Measurements from ENCODE around the gene AADACL2. TPM values are rescaled to one million over a fixed set of nuclear protein-coding genes. Genes with fewer than 3 reads are reported as not detected.

Gene AADACL2
- total RNA-seq, 1 donor from 2014 or later: not detected

GRCh38 chr3:151740581-151740980, 6.9 kb downstream of the AADACL2 start:
- Mint-ChIP-seq H3K4me3 (ENCODE audit: unreplicated experiment) (no peak overlapping the region), H3K4me1 (ENCODE audit: low read depth, unreplicated experiment) (no peaks in the 10 kb centered on the region), H3K27ac (ENCODE audit: unreplicated experiment) (no peak overlapping the region), H3K9me3 (ENCODE audit: unreplicated experiment) (no peaks in the 10 kb centered on the region), H3K36me3 (ENCODE audit: unreplicated experiment) (no peaks in the 10 kb centered on the region), H3K27me3 (ENCODE audit: unreplicated experiment) (peaks cover 1% of the 10 kb centered on the region)
- TF ChIP-seq CTCF (IDR thresholded peaks at IDR 0.05; ENCODE audit: partially characterized antibody, unreplicated experiment): no peak
- DNase-seq: no peak

GRCh38 chr3:151743855-151744254, 10.1 kb downstream of the AADACL2 start:
- Mint-ChIP-seq H3K27ac (ENCODE audit: unreplicated experiment) (no peak overlapping the region), H3K4me3 (ENCODE audit: unreplicated experiment) (no peak overlapping the region), H3K4me1 (ENCODE audit: low read depth, unreplicated experiment) (no peaks in the 10 kb centered on the region), H3K36me3 (ENCODE audit: unreplicated experiment) (no peaks in the 10 kb centered on the region), H3K27me3 (ENCODE audit: unreplicated experiment) (no peaks in the 10 kb centered on the region), H3K9me3 (ENCODE audit: unreplicated experiment) (no peaks in the 10 kb centered on the region)
- DNase-seq: no peak
- no peak for TF ChIP-seq CTCF (IDR thresholded peaks at IDR 0.05; ENCODE audit: partially characterized antibody, unreplicated experiment)

GRCh38 chr3:151750181-151750580, 16.5 kb downstream of the AADACL2 start:
- no peak for TF ChIP-seq CTCF (IDR thresholded peaks at IDR 0.05; ENCODE audit: partially characterized antibody, unreplicated experiment)
- H3K4me3 Mint-ChIP-seq (ENCODE audit: unreplicated experiment): no peak overlapping the region
- no peaks in the 10 kb centered on the region for H3K27me3 Mint-ChIP-seq (ENCODE audit: unreplicated experiment)
- no peak overlapping the region for H3K27ac Mint-ChIP-seq (ENCODE audit: unreplicated experiment)
- H3K36me3 Mint-ChIP-seq (ENCODE audit: unreplicated experiment): no peaks in the 10 kb centered on the region
- no peaks in the 10 kb centered on the region for H3K9me3 Mint-ChIP-seq (ENCODE audit: unreplicated experiment)
- no peaks in the 10 kb centered on the region for H3K4me1 Mint-ChIP-seq (ENCODE audit: low read depth, unreplicated experiment)
- no peak for DNase-seq

- DNase-seq: no peak
Observed at GRCh38 chr3:151750678-151751077, 17.0 kb downstream of the AADACL2 start.

GRCh38 chr3:151751161-151751560, 17.4 kb downstream of the AADACL2 start:
- H3K27me3 Mint-ChIP-seq (ENCODE audit: unreplicated experiment): no peaks in the 10 kb centered on the region
- H3K4me1 Mint-ChIP-seq (ENCODE audit: low read depth, unreplicated experiment): no peaks in the 10 kb centered on the region
- no peak for DNase-seq
- H3K9me3 Mint-ChIP-seq (ENCODE audit: unreplicated experiment): no peaks in the 10 kb centered on the region
- no peaks in the 10 kb centered on the region for H3K36me3 Mint-ChIP-seq (ENCODE audit: unreplicated experiment)
- H3K4me3 Mint-ChIP-seq (ENCODE audit: unreplicated experiment): no peak overlapping the region
- H3K27ac Mint-ChIP-seq (ENCODE audit: unreplicated experiment): no peak overlapping the region
- TF ChIP-seq CTCF (IDR thresholded peaks at IDR 0.05; ENCODE audit: partially characterized antibody, unreplicated experiment): no peak

More at GRCh38 chr3:151750678-151751077, 17.0 kb downstream of the AADACL2 start:
- no peak for TF ChIP-seq CTCF (IDR thresholded peaks at IDR 0.05; ENCODE audit: partially characterized antibody, unreplicated experiment)
- Mint-ChIP-seq H3K36me3 (ENCODE audit: unreplicated experiment) (no peaks in the 10 kb centered on the region), H3K9me3 (ENCODE audit: unreplicated experiment) (no peaks in the 10 kb centered on the region), H3K27ac (ENCODE audit: unreplicated experiment) (no peak overlapping the region), H3K4me1 (ENCODE audit: low read depth, unreplicated experiment) (no peaks in the 10 kb centered on the region), H3K4me3 (ENCODE audit: unreplicated experiment) (no peak overlapping the region), H3K27me3 (ENCODE audit: unreplicated experiment) (no peaks in the 10 kb centered on the region)
